Measurements from ENCODE around the gene IFT80.

DNA sequence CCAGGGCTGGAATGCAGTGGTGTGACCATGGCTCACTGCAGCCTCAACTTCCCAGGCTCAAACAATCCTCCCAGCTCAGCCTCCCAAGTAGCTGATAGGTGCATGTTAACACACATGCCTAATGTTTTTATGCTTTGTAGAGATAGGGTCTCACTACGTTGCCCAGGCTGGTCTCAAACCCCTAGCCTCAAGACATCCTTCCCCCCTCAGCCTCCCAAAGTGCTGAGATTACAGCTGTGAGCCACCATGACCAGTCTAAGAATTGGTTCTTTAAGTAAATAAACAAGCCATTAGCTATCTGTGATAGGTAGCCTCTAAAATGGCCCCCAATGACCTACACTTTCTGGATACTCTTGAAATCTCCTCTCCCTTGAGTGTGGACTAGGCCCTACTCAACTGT, 46.8 kb upstream of the IFT80 start:
- TF ChIP-seq, protein P1, sequence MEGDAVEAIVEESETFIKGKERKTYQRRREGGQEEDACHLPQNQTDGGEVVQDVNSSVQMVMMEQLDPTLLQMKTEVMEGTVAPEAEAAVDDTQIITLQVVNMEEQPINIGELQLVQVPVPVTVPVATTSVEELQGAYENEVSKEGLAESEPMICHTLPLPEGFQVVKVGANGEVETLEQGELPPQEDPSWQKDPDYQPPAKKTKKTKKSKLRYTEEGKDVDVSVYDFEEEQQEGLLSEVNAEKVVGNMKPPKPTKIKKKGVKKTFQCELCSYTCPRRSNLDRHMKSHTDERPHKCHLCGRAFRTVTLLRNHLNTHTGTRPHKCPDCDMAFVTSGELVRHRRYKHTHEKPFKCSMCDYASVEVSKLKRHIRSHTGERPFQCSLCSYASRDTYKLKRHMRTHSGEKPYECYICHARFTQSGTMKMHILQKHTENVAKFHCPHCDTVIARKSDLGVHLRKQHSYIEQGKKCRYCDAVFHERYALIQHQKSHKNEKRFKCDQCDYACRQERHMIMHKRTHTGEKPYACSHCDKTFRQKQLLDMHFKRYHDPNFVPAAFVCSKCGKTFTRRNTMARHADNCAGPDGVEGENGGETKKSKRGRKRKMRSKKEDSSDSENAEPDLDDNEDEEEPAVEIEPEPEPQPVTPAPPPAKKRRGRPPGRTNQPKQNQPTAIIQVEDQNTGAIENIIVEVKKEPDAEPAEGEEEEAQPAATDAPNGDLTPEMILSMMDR (IDR thresholded peaks at IDR 0.05): no peak
- TF ChIP-seq EP300 (IDR thresholded peaks at IDR 0.05) (no peak), POLR2AphosphoS5 (IDR thresholded peaks at IDR 0.05) (no peak)
